Peyer's patch (tissue), 4 donors: ENCODE results near the gene MNX1.

Experiments
- CTCF ChIP-seq, 6 experiments: fragments of 450-650 bp in 4 of 6; fragments of 200-600 bp in 2 of 6; sonication (generic) in 1 of 6; IDR thresholded peaks; one replicate each; pipeline ENCODE4 v1.5.1; 2017 to 2019; ENCODE audit warnings: antibody characterized with exemption in 6 of 6, mild to moderate bottlenecking in 3 of 6, moderate library complexity in 1 of 6
- POLR2A ChIP-seq, 2 donors: fragments of 450-650 bp; IDR thresholded peaks; one replicate each; pipeline ENCODE4 v1.5.1; 2017; ENCODE audit warnings: antibody characterized with exemption in 2 of 2, mild to moderate bottlenecking in 2 of 2, moderate library complexity in 2 of 2

GRCh38 chr7:157016352-157017041, 6.0 kb upstream of the MNX1 start:
- TF ChIP-seq CTCF (IDR thresholded peaks at IDR 0.05) = no peak
- no peak for TF ChIP-seq POLR2A (IDR thresholded peaks at IDR 0.05)
